DND-41 (cell line): ENCODE data around the gene TTLL12.

Experiments
- ATAC-seq: fragments of 200-7000 bp; cut with Tn5 transposase; 3 replicates; pipeline ENCODE4 v1.9.1; 2021; ENCODE audit warnings: low read depth; ENCODE audit not compliant: insufficient read depth
- DNase-seq: peaks from one replicate; pipeline ENCODE4 v3.0.0-alpha.2; 2020
- H2AFZ ChIP-seq: 2 replicates; pipeline ENCODE4 v1.6.0; 2012; ENCODE audit warnings: low read depth, low read length
- H3K27ac ChIP-seq: 2 replicates; pipeline ENCODE4 v1.5.1; 2012; ENCODE audit warnings: low read length, inconsistent platforms
- H3K27me3 ChIP-seq: fragments of 200-600 bp; sonication (generic); 2 replicates; pipeline ENCODE4 v1.6.0; 2012; ENCODE audit warnings: low read length, mild to moderate bottlenecking, inconsistent platforms; ENCODE audit not compliant: insufficient read depth, poor library complexity
- H3K36me3 ChIP-seq: 2 replicates; pipeline ENCODE4 v1.5.1; 2012; ENCODE audit warnings: low read length, inconsistent platforms; ENCODE audit not compliant: insufficient read depth
- H3K4me1 ChIP-seq: 2 replicates; pipeline ENCODE4 v1.5.1; 2012; ENCODE audit warnings: mild to moderate bottlenecking, low read length; ENCODE audit not compliant: insufficient read depth
- H3K4me2 ChIP-seq: 2 replicates; pipeline ENCODE4 v1.6.0; 2012; ENCODE audit warnings: mild to moderate bottlenecking, moderate library complexity, low read length, inconsistent platforms; ENCODE audit not compliant: insufficient read depth
- H3K4me3 ChIP-seq, 2 experiments: fragments of 200-600 bp in 1 of 2; shearing (Covaris generic) in 1 of 2; 2 replicates each; pipeline ENCODE4 v1.5.1; 2012 to 2016; ENCODE audit warnings: inconsistent platforms in 2 of 2, low read length in 2 of 2, mild to moderate bottlenecking in 2 of 2, low read depth in 1 of 2, moderate library complexity in 1 of 2
- H3K79me2 ChIP-seq: 2 replicates; pipeline ENCODE4 v1.6.0; 2012; ENCODE audit warnings: low read length, inconsistent platforms; ENCODE audit not compliant: insufficient read depth
- H3K9ac ChIP-seq: 2 replicates; pipeline ENCODE4 v1.6.0; 2012; ENCODE audit warnings: low read depth, mild to moderate bottlenecking, inconsistent platforms, low read length, moderate library complexity
- H3K9me3 ChIP-seq: 2 replicates; pipeline ENCODE4 v1.5.1; 2012; ENCODE audit warnings: low read length, moderate library complexity, mild to moderate bottlenecking, inconsistent platforms; ENCODE audit not compliant: insufficient read depth, severe bottlenecking
- H4K20me1 ChIP-seq: 2 replicates; pipeline ENCODE4 v1.6.0; 2012; ENCODE audit warnings: low read length; ENCODE audit not compliant: insufficient read depth
- EZH2 ChIP-seq: IDR thresholded peaks from 3 replicates; pipeline ENCODE4 v1.6.1; 2012; ENCODE audit warnings: borderline replicate concordance, low read depth, mild to moderate bottlenecking, moderate library complexity, low read length, inconsistent platforms; ENCODE audit not compliant: severe bottlenecking
- TF ChIP-seq, protein P1 (sequence below): IDR thresholded peaks from 2 replicates; pipeline ENCODE4 v1.5.1; 2012; ENCODE audit warnings: borderline replicate concordance, low read length, moderate library complexity, mild to moderate bottlenecking; ENCODE audit not compliant: poor library complexity, severe bottlenecking; ENCODE audit errors: extremely low read depth

TTLL12 gene

DNA sequence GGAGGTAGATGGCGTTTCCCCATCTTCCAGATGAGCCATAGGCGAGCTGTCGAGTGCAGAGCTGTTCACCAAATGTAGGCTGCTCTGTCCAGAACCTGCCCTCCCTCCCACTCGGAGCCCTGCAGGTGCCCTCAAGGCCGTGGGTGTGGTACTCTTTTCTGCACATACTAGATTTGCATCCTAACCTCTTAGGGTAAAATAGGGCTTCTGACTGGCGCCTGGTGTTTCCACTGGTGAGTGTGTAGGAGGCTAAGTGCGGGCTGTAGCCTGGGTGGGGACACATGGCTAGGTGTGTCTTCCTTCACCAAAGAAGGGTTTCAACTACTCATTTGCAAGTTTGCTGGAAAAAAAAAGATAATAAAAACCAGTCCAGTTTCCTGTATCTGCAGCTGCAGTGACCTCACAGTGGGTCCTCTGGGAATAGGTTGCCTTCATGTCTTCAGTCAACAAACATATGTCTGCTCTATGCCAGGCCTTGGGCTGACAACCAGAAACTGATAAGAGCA is 67.9 kb downstream of the TTLL12 start:
- Histone ChIP-seq H3K4me2 (no peak overlapping the region), H3K4me1 (no peaks in the 10 kb centered on the region), H3K9ac (no peak overlapping the region), H3K9me3 (no peaks in the 10 kb centered on the region), H3K79me2 (no peaks in the 10 kb centered on the region), H3K4me3 (no peak overlapping the region), H3K27ac (no peak overlapping the region), H3K27me3 (peaks cover 6% of the 10 kb centered on the region), H4K20me1 (no peaks in the 10 kb centered on the region), H3K36me3 (no peaks in the 10 kb centered on the region), H2AFZ (no peak overlapping the region)
- ATAC-seq (no peak), DNase-seq (no peak)
- TF ChIP-seq, protein P1, sequence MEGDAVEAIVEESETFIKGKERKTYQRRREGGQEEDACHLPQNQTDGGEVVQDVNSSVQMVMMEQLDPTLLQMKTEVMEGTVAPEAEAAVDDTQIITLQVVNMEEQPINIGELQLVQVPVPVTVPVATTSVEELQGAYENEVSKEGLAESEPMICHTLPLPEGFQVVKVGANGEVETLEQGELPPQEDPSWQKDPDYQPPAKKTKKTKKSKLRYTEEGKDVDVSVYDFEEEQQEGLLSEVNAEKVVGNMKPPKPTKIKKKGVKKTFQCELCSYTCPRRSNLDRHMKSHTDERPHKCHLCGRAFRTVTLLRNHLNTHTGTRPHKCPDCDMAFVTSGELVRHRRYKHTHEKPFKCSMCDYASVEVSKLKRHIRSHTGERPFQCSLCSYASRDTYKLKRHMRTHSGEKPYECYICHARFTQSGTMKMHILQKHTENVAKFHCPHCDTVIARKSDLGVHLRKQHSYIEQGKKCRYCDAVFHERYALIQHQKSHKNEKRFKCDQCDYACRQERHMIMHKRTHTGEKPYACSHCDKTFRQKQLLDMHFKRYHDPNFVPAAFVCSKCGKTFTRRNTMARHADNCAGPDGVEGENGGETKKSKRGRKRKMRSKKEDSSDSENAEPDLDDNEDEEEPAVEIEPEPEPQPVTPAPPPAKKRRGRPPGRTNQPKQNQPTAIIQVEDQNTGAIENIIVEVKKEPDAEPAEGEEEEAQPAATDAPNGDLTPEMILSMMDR: no peak
- TF ChIP-seq EZH2: no peak

DNA sequence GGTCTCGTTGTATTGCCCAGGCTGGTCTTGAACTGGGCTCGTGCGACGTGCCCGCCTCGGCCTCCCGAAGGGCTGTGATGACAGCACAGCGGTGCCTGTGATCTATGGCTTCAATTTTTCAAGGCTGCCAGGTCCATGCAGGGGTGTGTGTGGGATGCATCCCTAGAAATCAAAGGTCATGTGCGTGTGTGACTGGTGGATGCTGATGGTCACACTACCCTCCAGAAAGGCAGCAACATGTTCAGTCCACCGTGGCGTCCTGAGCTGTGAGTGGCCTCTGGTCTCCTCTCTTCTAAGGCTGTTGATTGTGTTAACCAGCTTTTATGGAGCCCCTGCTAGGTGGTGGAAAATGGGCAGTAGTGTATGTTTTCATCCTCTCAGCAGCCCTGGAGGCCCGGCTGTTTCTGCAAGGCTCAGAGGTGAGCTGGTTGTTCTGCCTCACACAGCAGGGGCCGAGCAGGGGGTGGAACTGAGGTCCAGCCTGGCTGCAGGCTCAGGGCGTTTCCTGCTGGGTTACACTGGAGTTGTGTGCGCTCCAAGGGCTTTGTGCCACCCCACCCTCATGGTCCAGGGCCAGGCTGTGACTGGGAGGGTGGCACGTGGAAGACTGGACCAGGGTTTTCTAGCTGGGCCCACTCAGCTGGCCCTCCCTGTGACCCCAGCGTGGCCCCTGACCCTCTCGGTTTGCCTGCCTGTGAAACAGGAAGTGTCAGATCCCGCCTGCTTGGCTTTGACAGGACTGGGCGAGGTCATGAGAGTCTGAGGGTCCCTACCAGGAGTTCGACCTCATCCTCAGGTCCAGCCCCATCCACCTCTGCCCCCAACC is 68.7 kb downstream of the TTLL12 start:
- no peak for DNase-seq
- TF ChIP-seq, protein P1: no peak
- no peak for TF ChIP-seq EZH2
- no peak overlapping the region for H3K27ac ChIP-seq
- no peak overlapping the region for H2AFZ ChIP-seq
- no peak overlapping the region for H3K9ac ChIP-seq
- peaks cover 6% of the 10 kb centered on the region for H3K27me3 ChIP-seq
- H3K79me2 ChIP-seq: no peaks in the 10 kb centered on the region
- no peaks in the 10 kb centered on the region for H3K4me1 ChIP-seq
- H4K20me1 ChIP-seq: 0 out of 2 replicates have a peak, but pooled peaks cover 5% of the 10 kb centered on the region
- H3K36me3 ChIP-seq: no peaks in the 10 kb centered on the region
- ATAC-seq: no peak
- H3K4me2 ChIP-seq: no peak overlapping the region
- no peaks in the 10 kb centered on the region for H3K9me3 ChIP-seq
- H3K4me3 ChIP-seq: no peak overlapping the region

DNA sequence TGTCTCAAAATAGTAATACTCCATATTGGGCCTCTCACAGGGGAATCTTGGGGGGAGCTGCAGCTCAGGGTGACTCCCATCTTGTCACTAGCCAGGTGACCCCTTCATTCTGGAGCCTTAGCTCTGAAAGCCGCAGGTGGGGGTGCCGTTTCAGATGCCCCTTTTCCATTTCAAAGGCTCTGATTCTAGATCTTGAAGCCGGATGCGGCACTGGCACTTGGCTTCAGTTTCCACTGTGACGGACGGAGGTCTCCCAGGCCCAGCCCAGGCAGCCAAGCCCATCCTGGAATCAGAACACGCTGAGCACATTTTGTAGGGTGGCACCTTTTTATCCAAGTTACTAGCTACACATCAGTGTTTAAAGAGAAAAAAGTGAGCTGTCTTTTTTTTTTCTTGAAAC is 70.0 kb downstream of the TTLL12 start:
- Histone ChIP-seq H3K9ac (no peak overlapping the region), H3K4me3 (no peak overlapping the region), H3K79me2 (no peaks in the 10 kb centered on the region), H3K9me3 (no peaks in the 10 kb centered on the region), H2AFZ (no peak overlapping the region), H3K4me1 (no peaks in the 10 kb centered on the region), H3K4me2 (no peak overlapping the region), H4K20me1 (peaks cover 5% of the 10 kb centered on the region; the same call in 1 of the 2 replicates), H3K27ac (no peak overlapping the region), H3K36me3 (no peaks in the 10 kb centered on the region), H3K27me3 (peaks cover 15% of the 10 kb centered on the region)
- DNase-seq (no peak), ATAC-seq (no peak)
- TF ChIP-seq EZH2: no peak
- TF ChIP-seq, protein P1: no peak
